ENCODE results near the gene CNPY1.

DNA sequence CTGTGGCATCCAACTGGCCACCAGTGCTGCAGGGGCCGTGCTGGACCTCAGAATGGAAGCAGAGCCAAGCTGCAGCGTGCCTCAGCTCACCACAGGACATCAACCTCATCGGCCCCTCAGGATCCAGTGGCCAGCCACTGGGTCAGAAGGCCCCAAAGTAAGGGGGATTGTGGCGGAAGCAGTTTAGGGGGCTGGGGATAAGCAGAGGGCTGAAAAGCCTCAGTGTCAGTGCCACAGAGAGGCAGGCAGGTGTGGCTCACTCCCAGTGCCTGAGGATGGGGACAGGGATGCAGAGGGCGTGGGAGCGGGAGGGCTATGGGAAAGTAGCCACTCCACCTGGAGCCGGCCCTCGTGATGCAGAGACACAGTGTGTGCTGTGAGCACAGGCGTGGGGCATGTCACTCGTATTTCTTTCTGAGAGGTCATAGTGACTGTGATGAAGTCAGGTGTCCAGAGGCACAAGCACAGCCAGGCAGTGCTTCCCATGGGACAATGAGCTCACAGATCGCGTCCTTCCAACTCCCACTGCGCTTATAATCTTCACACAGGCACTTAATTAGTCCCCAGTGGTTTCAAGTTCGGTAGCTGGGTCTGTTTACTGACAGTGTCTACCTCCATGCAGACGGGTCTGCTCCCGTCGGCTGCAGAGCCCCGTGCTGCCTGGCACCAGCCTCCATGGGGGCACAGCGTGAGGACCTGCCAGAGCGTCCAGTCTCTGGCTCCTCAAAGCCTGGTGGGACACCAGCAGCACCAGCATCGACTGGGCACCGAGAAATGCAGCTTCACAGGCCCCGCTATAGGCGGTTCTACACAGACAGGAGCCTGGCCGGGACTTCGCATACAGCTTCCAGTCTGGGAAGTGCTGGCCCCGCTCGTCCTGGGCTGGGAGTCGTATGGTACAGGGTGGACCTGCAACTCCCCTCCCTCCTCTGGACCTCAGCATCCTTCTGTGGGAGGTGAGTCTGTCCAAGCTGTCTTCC is 42.9 kb upstream of the CNPY1 start:
- TF ChIP-seq, protein P1, sequence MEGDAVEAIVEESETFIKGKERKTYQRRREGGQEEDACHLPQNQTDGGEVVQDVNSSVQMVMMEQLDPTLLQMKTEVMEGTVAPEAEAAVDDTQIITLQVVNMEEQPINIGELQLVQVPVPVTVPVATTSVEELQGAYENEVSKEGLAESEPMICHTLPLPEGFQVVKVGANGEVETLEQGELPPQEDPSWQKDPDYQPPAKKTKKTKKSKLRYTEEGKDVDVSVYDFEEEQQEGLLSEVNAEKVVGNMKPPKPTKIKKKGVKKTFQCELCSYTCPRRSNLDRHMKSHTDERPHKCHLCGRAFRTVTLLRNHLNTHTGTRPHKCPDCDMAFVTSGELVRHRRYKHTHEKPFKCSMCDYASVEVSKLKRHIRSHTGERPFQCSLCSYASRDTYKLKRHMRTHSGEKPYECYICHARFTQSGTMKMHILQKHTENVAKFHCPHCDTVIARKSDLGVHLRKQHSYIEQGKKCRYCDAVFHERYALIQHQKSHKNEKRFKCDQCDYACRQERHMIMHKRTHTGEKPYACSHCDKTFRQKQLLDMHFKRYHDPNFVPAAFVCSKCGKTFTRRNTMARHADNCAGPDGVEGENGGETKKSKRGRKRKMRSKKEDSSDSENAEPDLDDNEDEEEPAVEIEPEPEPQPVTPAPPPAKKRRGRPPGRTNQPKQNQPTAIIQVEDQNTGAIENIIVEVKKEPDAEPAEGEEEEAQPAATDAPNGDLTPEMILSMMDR (IDR thresholded peaks at IDR 0.05; ENCODE audit: insufficient read depth, low read depth, low read length): no peak
- TF ChIP-seq EZH2 (IDR thresholded peaks at IDR 0.05; ENCODE audit: insufficient read depth, low read length): no peak
